NCI-H345 treated with DMSO at 0.1 percent for 48 hours (cell line): Measurements from ENCODE around the gene ITPRID2.
"Not testable (repeated sequence)": the region's sequence is repeated elsewhere in the genome, so short reads cannot be mapped to it uniquely, and the experiment has no call there.

ENCODE experiments used
- DNase-seq: peaks from one replicate; lab custom pipeline; 2025; ENCODE audit not compliant: unreplicated experiment; lab: John Stamatoyannopoulos, UW

Gene ITPRID2

GRCh38 chr2:181958726-181959125 is 67.2 kb downstream of the ITPRID2 start:
- no peak for DNase-seq

DNA sequence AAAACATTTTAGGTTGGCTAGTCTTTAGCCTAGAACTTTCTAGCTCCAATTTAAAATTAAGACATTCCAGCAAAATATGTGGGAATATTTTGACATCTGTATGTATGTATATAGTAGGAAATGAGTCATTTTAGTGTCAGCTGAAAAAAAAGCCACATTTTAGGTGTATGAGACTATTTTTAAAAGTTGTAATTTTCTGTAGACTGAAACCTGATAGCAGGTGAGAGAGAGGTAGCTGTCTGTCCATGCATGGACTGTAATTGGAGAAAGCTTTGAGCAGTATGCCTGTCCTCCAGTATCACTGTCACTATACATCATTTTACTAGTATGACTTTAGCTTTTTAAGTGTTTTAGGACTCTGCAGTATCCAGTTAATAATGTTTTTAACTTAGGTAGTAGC is 68.0 kb downstream of the ITPRID2 start:
- DNase-seq, result no peak

- DNase-seq, result not testable (repeated sequence)
Measured at GRCh38 chr2:181961167-181961566, 69.6 kb downstream of the ITPRID2 start.

- DNase-seq, result no peak
Measured at GRCh38 chr2:181962142-181962541, 70.6 kb downstream of the ITPRID2 start.

DNA sequence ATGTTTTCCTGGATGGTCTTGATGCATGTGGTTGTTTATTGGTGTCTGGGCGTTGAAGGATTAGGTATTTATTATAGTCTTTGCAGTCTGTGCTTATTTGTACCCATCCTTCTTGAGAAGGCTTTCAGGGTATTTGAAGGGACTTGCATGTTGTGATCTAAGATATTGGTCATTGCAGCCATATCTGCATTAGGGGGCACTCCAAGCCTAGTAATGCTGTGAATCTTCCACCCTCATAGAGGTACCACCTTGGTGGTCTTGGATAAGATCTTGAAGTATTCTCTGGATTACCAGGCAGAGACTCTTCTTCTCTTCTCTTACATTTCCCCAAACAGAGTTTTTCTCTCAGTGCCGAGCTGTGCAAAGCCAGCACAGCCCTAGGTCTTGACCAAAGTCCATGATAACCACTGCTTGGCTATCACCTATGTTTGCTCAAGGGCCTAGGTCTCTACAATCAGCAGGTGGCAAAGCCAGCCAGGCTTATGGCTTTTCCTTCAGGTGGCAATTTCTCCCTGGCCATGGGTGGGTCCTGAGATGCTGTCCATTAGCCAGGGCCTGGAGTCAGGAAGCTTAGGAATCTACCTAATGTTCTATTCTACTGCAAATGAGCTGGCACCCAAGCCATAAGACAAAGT is 78.7 kb downstream of the ITPRID2 start:
- DNase-seq, result no peak

- no peak for DNase-seq
Measured at GRCh38 chr2:181971032-181971431, 79.5 kb downstream of the ITPRID2 start.

DNA sequence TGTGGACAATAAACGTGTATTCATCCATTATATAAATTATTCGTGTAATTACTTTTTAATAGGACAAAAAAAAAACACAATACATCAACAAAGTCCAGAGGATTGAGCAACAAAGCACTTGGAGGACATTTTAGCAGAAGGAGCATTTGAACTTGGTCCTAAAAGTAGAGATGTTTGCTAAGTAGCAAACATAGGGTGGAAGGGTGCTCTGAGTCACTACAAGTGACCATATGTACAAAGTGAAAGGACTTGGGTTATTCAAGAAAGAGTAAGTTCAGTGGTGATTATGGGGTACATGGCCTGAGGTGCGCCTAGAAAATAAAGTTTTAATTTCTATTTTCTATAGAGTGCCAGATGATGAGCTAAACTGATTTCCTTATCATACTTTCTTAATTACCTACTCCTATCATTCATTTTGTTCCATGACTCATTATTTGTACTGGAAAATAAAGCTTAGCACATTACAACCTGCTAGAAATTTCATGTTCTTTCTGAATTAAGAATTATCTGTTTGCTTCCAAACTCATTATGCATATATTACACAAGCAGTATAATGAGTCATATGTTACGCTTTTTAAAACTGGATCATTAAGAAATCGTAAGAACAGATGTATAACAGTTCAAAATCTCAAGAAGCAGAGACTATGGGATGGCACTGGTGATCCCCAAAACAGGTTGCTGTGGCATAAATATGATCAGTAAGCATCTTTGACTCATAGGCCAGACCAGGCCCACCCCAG is 81.1 kb downstream of the ITPRID2 start:
- no peak for DNase-seq

- DNase-seq, result no peak
Measured at GRCh38 chr2:181973171-181973783, 81.7 kb downstream of the ITPRID2 start.

GRCh38 chr2:181977661-181978350 is 86.3 kb downstream of the ITPRID2 start:
- DNase-seq, result no peak

GRCh38 chr2:181978351-181979150 is 87.0 kb downstream of the ITPRID2 start:
- no peak for DNase-seq
